Panc1 (cell line): ENCODE measurements around the gene AURKAIP1. TPM values are rescaled to one million over a fixed set of nuclear protein-coding genes. Genes with fewer than 3 reads are reported as not detected.

ENCODE experiments used
- ATAC-seq: fragments of 200-7000 bp; cut with Tn5 transposase; 2 replicates; pipeline ENCODE4 v1.9.1; 2020; ENCODE audit warnings: mild to moderate bottlenecking, moderate library complexity
- BruUV-seq: library from RNA; stranded (reverse); fragments of 400-500 nt; replicated peaks from 2 replicates; lab custom pipeline; 2021; lab: Mats Ljungman, UMichigan
- CTCF ChIA-PET: fragments of 300-600 bp; sonication (Branson Sonifier 250); formaldehyde crosslinking; loops from one replicate; lab custom pipeline; 2022; ENCODE audit warnings: antibody characterized with exemption; lab: Charles Lee
- POLR2A ChIA-PET: fragments of 300-600 bp; sonication (Branson Sonifier 250); formaldehyde crosslinking; loops from one replicate; lab custom pipeline; 2022; ENCODE audit warnings: antibody characterized with exemption; lab: Charles Lee
- DNase-seq: peaks from one replicate; pipeline ENCODE4 v3.0.0-alpha.2; 2010; ENCODE audit warnings: low read depth, low spot score
- H3K27ac ChIP-seq: 2 replicates; pipeline ENCODE4 v1.5.1; 2011; ENCODE audit warnings: mild to moderate bottlenecking, low read length, inconsistent platforms
- H3K27me3 ChIP-seq: fragments of 200-500 bp; sonication (Bioruptor generic); 2 replicates; pipeline ENCODE4 v1.6.0; 2014; ENCODE audit warnings: low read length, inconsistent platforms; ENCODE audit not compliant: control insufficient read depth, insufficient read depth
- H3K36me3 ChIP-seq: fragments of 200-500 bp; sonication (Bioruptor generic); 2 replicates; pipeline ENCODE4 v1.5.1; 2014; ENCODE audit warnings: inconsistent platforms, mild to moderate bottlenecking, low read length, moderate library complexity; ENCODE audit not compliant: control insufficient read depth, insufficient read depth
- H3K4me1 ChIP-seq: 2 replicates; pipeline ENCODE4 v1.5.1; 2011; ENCODE audit warnings: inconsistent platforms, mild to moderate bottlenecking, low read length, moderate library complexity; ENCODE audit not compliant: control insufficient read depth, insufficient read depth
- H3K4me3 ChIP-seq, 2 experiments: 2 replicates each; pipeline ENCODE4 v1.5.1; 2011 to 2012; ENCODE audit warnings: low read depth in 2 of 2, low read length in 2 of 2, mild to moderate bottlenecking in 2 of 2, inconsistent platforms in 1 of 2, moderate library complexity in 1 of 2
- H3K9me3 ChIP-seq: fragments of 200-500 bp; sonication (Bioruptor generic); 2 replicates; pipeline ENCODE4 v1.5.1; 2014; ENCODE audit warnings: low read depth, mild to moderate bottlenecking, inconsistent platforms, low read length, moderate library complexity; ENCODE audit not compliant: control insufficient read depth, insufficient read depth
- CTCF ChIP-seq: fragments of 450-650 bp; IDR thresholded peaks from 2 replicates; pipeline ENCODE4 v1.5.1; 2017; ENCODE audit warnings: mild to moderate bottlenecking
- POLR2AphosphoS5 ChIP-seq: IDR thresholded peaks from 2 replicates; pipeline ENCODE4 v1.6.1; 2012; ENCODE audit warnings: mild to moderate bottlenecking, low read depth, low read length, moderate library complexity
- REST ChIP-seq, 2 experiments: IDR thresholded peaks; 2 replicates each; pipeline ENCODE4 v1.6.1; 2011 to 2012; ENCODE audit warnings: low read depth in 2 of 2, control low read depth in 1 of 2, low read length in 1 of 2, mild to moderate bottlenecking in 1 of 2, moderate library complexity in 1 of 2; ENCODE audit not compliant: insufficient read depth in 1 of 2
- SIN3A ChIP-seq: IDR thresholded peaks from 2 replicates; pipeline ENCODE4 v1.6.1; 2012; ENCODE audit warnings: low read depth, mild to moderate bottlenecking, low read length, moderate library complexity, borderline replicate concordance; ENCODE audit not compliant: insufficient read depth
- TCF7L2 ChIP-seq: IDR thresholded peaks from 2 replicates; pipeline ENCODE4 v1.6.1; 2011; ENCODE audit warnings: mild to moderate bottlenecking, low read depth, low read length, inconsistent platforms
- in situ Hi-C: cut with HindIII; loops from 2 replicates; pipeline ENCODE4 v1.10.0; 2016; ENCODE audit warnings: low sequenced_read_pairs, low pct_unique_long_range_greater_than_20kb
- intact Hi-C: fragments of 100-400 bp; cut with micrococcal nuclease; formaldehyde crosslinking; loops from one replicate; pipeline ENCODE4 v1.10.0; 2022; ENCODE audit not compliant: unreplicated experiment
- total RNA-seq: library from RNA; stranded (reverse); gene quantifications from one replicate; pipeline ENCODE4 v1.2.1, GENCODE V29; 2021; ENCODE audit not compliant: unreplicated experiment

Gene AURKAIP1
- total RNA-seq, 1 experiment from 2014 or later: 335 TPM

GRCh38 chr1:1395166-1395565 is 20.2 kb upstream of the AURKAIP1 start:
- no peaks in the 10 kb centered on the region for H3K27me3 ChIP-seq
- H3K9me3 ChIP-seq: no peaks in the 10 kb centered on the region
- intact Hi-C loops: no loop called here
- ChIA-PET POLR2A (no interaction called here), CTCF (no interaction called here)
- BruUV-seq: TSS peak; percentile 23
- ATAC-seq (no peak), DNase-seq (no peak)
- in situ Hi-C loops: no loop called here
- no peak overlapping the region for H3K4me3 ChIP-seq
- H3K4me1 ChIP-seq: peaks cover 10% of the 10 kb centered on the region
- TF ChIP-seq POLR2AphosphoS5 (no peak), REST (IDR thresholded peaks at IDR 0.05; ENCODE audit: insufficient read depth in 1 of 2, low read depth in 2 of 2, low read length in 1 of 2) (no peak), SIN3A (no peak), TCF7L2 (no peak)
- no peak overlapping the region for H3K27ac ChIP-seq
- H3K36me3 ChIP-seq: peaks cover 30% of the 10 kb centered on the region

GRCh38 chr1:1394116-1394515 is 19.1 kb upstream of the AURKAIP1 start:
- no peak overlapping the region for H3K27ac ChIP-seq
- ATAC-seq (no peak), DNase-seq (no peak)
- H3K4me1 ChIP-seq: peaks cover 10% of the 10 kb centered on the region
- ChIA-PET POLR2A (interaction anchor here (0.7 kb wide), 1 partner anchor 20 kb away, joined by 4 read pairs; no protein-coding TSS in a partner anchor), CTCF (no interaction called here)
- BruUV-seq: no TSS peak
- H3K4me3 ChIP-seq: no peak overlapping the region
- intact Hi-C loops (no loop called here), in situ Hi-C loops (no loop called here)
- H3K36me3 ChIP-seq: peaks cover 32% of the 10 kb centered on the region
- H3K27me3 ChIP-seq: no peaks in the 10 kb centered on the region
- H3K9me3 ChIP-seq: no peaks in the 10 kb centered on the region
- TF ChIP-seq REST (IDR thresholded peaks at IDR 0.05; ENCODE audit: insufficient read depth in 1 of 2, low read depth in 2 of 2, low read length in 1 of 2): no peak
- TF ChIP-seq TCF7L2: no peak
- no peak for TF ChIP-seq POLR2AphosphoS5
- TF ChIP-seq SIN3A: no peak
- TF ChIP-seq CTCF: no peak
